NCI-H526 treated with DMSO at 0.1 percent for 48 hours (cell line): ENCODE data around the gene ECSCR.
A peak's percentile ranks its signal among the peaks of the same experiment; 100 is the strongest.
"Not testable (repeated sequence)": the region's sequence is repeated elsewhere in the genome, so short reads cannot be mapped to it uniquely, and the experiment has no call there.

Experiments used
- DNase-seq: peaks from one replicate; lab custom pipeline; 2025; lab: John Stamatoyannopoulos, UW

Gene ECSCR

GRCh38 chr5:139410993-139411828 is 51.3 kb downstream of the ECSCR start:
- no peak for DNase-seq

GRCh38 chr5:139410121-139410992 is 52.2 kb downstream of the ECSCR start:
- DNase-seq: no peak

- not testable (repeated sequence) for DNase-seq
Observed at GRCh38 chr5:139409116-139409515, 53.4 kb downstream of the ECSCR start.

GRCh38 chr5:139408191-139408590 is 54.4 kb downstream of the ECSCR start:
- DNase-seq: no peak

GRCh38 chr5:139407517-139407916 is 55.0 kb downstream of the ECSCR start:
- no peak for DNase-seq

- DNase-seq: no peak
Observed at GRCh38 chr5:139406963-139407362, 55.6 kb downstream of the ECSCR start.

GRCh38 chr5:139404484-139404840 is 58.1 kb downstream of the ECSCR start:
- DNase-seq: no peak

- peak; percentile 97 for DNase-seq
Observed at GRCh38 chr5:139403787-139404483, 58.6 kb downstream of the ECSCR start, which contains the start of gene SPATA24. TSS of gene SPATA24 (minus strand) at chr5:139404089. CDS start at chr5:139404060, 29 bp downstream.

- no peak for DNase-seq
Observed at GRCh38 chr5:139403418-139403786, 59.1 kb downstream of the ECSCR start.

GRCh38 chr5:139402561-139403158 is 59.9 kb downstream of the ECSCR start:
- no peak for DNase-seq

GRCh38 chr5:139401546-139401945 is 61.0 kb downstream of the ECSCR start:
- DNase-seq: no peak

GRCh38 chr5:139399501-139400121 is 62.9 kb downstream of the ECSCR start:
- no peak for DNase-seq
